Hematopoietic multipotent progenitor cell (in vitro differentiated cells): ENCODE results near the gene ERMARD. TPM values are rescaled to one million over a fixed set of nuclear protein-coding genes. Genes with fewer than 3 reads are reported as not detected.

Experiments
- DNase-seq, 3 donors: peaks; one replicate each; pipeline ENCODE4 v3.0.0-alpha.2; 2011 to 2015; ENCODE audit warnings: low read depth in 2 of 3, low spot score in 2 of 3
- total RNA-seq: library from RNA; depleted of rRNA; stranded (reverse); fragments of >200 nt; gene quantifications from one replicate; pipeline ENCODE4 v1.2.3, GENCODE V29; 2012

ERMARD gene
- total RNA-seq: 20.2 TPM

DNA sequence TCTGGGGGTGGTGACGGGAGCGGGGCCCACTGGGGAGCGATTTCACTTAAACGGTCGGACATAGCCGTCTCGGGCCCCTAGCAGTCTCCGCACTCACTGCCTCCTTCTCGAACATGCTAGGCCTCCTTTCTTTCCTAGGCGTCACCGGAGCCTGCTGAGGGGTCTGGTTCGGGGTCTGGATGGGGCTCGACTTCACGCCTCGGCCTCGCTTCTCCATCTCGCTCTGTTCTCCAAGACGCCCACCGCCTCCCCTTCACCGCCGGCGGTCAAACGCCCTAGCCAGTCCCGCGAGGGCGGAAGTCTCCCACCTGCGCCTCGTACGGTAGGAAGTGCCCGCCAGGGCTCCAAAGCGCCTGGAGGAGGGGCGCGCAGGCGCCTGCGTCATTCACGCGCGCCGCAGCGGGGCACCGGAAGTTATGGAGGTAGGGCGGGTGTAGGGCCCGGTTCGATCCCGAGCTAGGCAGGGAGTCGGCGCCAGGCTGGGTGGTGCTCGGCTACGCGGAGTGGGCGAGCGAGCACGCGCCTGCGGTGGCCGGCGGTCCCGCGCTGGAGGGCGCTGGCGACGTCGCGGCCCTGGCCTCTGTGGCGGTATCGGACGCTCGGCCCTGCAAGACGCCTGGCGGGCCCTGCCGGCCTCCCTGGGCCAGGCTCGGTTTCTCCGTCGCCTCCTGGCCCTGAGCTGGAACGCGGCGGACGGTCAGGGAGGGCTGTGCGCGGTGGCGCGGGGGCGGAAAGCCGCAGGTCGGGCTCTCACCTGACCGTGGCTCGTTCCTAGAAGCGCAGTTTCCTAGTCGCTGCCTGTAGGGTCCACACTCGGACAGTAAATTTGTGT lies at the start of gene ERMARD, which contains the start of gene DYNLT2:
Gene ERMARD, plus strand, starts transcription at position 381 of the 832 bp plus-strand sequence. Its CDS starts 36 bp downstream, at position 417.
Gene DYNLT2, minus strand, starts transcription at position 331 of the 832 bp plus-strand sequence. Its CDS starts 114 bp downstream, at position 217.
- peak; percentile 91 to 96 (median 96) for DNase-seq

DNA sequence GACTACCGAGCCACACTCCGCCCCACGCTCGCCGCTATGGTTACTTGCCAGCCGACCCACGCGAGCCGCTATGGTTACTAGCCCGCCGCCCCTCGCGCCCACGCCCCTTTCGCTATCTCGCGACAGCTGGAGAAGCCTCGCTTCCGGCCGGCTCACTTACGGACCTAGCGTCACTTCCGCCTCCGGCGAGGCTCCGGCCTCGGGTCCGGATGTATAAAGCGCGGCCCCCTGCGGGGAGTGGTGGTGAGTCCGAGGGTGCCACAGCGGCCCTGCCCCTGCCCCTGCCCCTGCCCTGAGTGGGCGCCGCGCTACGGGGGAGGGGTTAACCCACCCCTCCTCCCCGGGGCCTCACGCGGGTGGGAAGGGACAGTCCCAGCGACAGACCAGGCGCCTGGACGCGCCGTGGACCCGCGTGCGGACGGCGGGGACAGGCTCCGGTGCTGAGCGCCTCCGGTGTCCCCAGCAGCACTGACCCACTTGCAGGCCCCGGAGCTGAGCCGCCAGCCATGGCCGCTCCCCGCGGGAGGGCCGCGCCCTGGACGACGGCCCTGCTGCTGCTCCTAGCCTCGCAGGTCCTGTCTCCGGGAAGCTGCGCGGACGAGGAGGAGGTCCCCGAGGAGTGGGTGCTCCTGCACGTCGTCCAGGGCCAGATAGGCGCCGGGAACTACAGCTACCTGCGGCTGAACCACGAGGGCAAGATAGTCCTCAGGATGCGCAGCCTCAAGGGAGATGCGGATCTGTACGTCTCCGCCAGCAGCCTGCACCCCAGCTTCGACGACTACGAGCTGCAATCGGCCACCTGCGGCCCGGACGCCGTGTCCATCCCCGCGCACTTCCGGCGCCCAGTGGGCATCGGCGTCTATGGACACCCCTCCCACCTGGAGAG lies 49.2 kb upstream of the ERMARD start, which contains the start of the genes C6orf120 and WDR27:
Gene C6orf120, plus strand, starts transcription at position 173 of the 886 bp plus-strand sequence. Its CDS starts 334 bp downstream, at position 507.
Gene WDR27, minus strand, starts transcription at position 76 of the 886 bp plus-strand sequence. CDS start 13,024 bp downstream, outside the sequence.
- DNase-seq: peak; percentile 91 to 98 (median 98)

- DNase-seq: no peak
These were observed 48.6 kb upstream of the ERMARD start for GRCh38 chr6:169702840-169703246.

DNA sequence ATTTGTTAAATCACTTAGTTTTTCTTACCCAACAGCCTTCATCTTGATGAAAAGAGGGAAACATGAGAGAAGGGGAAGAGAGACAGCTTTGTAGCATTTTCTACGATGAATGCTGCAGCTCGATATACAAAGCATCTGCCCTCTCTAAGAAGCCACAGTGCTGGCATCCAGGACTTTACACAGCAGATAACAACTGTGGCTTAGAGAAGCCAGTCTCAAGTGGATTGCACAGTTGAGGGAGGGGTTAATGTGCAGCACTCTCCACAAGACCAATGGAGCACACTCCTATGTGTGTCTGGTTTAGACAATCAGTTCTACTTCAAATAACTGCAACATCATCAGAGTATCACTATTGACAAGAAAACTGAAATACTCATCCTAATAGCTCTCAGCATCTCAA lies 43.6 kb upstream of the ERMARD start:
- DNase-seq: no peak

- DNase-seq: no peak
These were observed 42.1 kb upstream of the ERMARD start for GRCh38 chr6:169709293-169709692.

DNA sequence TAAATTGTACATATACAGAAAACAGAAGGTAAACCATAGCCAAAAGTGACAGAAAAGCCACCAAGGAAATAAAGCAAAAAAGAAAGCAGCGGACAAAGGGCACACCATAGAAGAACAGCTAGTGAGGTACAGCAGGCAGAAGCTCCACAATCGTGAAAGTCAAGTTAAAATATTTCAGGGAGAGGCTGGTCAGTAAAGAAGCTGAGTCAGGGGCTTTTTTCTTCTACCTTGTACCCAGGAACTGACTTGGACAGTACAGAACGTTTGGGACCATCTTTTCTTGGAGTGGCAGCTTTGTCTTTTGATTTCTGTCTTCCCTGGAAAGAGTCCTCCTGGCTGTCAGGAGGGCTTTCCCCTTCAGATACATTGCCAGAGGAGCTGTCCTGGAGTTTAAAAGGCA lies 41.4 kb upstream of the ERMARD start:
- no peak for DNase-seq

GRCh38 chr6:169714178-169714577 lies 37.2 kb upstream of the ERMARD start:
- no peak for DNase-seq

DNA sequence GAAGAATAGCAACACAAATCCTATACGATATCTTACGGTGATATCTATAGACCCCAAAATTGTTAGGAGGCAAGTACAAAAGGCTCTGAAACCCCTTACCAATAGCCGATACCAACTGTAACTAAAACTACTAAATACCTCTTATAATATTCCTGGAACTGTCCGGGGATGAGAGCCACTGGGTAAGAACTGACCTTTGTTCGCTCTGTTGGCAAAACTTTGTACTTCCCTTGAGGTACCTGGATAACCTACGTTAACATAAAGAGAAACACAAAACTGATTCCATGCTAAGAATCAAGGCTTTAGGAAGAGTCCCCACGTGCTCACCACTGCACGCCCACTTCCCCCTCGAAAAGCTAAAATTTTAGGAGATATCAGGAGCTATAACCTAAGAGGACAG lies 36.8 kb upstream of the ERMARD start:
- DNase-seq: no peak

DNA sequence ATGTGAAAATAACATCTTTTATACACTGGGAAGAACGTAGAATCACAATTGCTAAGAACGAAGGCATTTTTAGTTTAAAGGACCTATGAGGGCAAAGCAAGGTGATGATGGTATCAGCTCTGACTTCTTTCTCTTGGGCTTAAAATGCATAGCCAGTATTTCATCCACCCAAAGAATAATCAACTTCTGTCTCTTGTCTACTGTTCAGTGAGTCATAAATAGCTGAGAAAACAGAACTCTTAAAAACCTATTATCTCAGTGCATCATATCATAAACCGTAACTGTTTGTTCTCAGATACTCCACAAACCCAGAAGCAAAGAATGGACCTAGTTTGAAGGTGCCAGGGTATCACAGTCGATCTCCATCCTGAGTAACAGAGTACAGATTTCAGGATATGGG lies 32.3 kb upstream of the ERMARD start:
- DNase-seq: no peak

GRCh38 chr6:169720207-169720855 lies 31.1 kb upstream of the ERMARD start:
- DNase-seq: peak in 1 of 3 donors; percentile 27

DNA sequence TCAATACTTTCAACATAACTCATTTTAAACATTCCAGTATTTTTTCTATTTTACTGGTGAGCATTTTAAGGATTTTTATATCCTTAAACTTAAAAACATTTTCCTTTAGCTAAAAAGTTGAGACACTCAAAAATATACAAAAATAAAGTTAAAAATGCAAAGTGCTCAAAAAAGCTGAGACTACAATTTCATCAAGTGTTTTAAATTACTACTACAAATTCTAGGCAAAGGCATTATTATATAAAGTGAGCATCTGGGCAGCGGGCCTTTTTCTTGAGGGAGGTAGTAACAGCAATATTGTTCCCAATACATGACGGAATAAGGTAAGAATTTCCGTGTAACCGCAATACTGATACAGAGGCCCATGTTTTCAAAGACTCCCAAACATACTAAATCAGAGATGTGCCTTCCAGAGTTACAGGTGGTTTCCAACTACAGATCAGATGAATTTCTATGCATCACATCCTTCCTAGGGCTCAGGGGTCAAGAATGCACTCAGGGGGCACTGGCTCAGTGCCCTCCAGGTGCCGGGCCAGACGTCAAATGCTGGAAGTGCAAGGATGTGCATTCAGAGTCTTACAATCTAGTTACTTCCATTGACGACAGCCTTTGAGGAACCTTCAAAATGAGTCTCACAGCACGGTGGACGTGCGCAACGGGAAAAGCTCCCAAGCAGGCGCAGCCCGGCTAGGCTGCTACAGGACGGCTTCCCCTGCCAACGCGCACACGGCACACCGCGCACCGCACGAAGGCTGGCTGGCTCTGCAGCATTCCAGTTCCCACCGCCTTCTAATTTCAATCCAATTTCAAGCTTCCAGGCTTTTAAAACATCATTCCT lies 28.8 kb upstream of the ERMARD start:
- peak; percentile 26 to 42 (median 28) for DNase-seq

GRCh38 chr6:169723200-169723909 lies 28.1 kb upstream of the ERMARD start:
- DNase-seq: peak; percentile 44 to 84 (median 79)

GRCh38 chr6:169723991-169724493 lies 27.4 kb upstream of the ERMARD start:
- peak; percentile 23 to 54 (median 52) for DNase-seq

GRCh38 chr6:169724494-169725124 lies 26.8 kb upstream of the ERMARD start, which contains the start of gene PHF10:
TSS of gene PHF10 (minus strand) at chr6:169724500. CDS start at chr6:169723931, 569 bp downstream.
- DNase-seq: peak; percentile 23 to 72 (median 72)

- peak in 1 of 3 donors; percentile 12 for DNase-seq
These were observed 26.0 kb upstream of the ERMARD start for GRCh38 chr6:169725125-169726048.

- no peak for DNase-seq
These were observed 25.4 kb upstream of the ERMARD start for GRCh38 chr6:169726049-169726400.

DNA sequence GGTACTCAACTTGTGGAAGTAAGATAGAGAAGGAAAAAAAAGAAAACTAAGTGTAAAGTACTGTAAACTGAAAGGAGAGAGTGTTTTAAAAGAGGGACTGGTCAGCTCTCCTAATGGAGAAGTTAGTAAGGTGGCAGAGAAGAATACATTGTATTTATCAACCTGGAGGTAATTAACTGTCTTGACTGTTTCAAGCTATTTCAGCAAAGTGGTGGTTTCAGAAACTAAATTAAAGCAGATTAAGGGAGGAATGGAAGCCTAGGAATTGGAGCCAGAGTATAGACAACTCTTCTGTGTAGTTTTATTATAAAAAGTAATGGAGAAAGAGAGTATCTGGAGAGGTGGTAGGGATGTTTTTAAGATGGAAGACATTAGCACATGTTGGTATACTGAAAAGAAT lies 24.5 kb upstream of the ERMARD start:
- DNase-seq: no peak
